NCI-H748 treated with DMSO at 0.1 percent for 48 hours (cell line): ENCODE data around the gene ERP44.

Experiments
- DNase-seq: peaks from one replicate; lab custom pipeline; 2025; lab: John Stamatoyannopoulos, UW

ERP44 gene

GRCh38 chr9:99936947-99937587 is 161.7 kb downstream of the ERP44 start:
- DNase-seq: no peak

- DNase-seq: no peak
Observed at GRCh38 chr9:99931155-99931840, 167.5 kb downstream of the ERP44 start.

DNA sequence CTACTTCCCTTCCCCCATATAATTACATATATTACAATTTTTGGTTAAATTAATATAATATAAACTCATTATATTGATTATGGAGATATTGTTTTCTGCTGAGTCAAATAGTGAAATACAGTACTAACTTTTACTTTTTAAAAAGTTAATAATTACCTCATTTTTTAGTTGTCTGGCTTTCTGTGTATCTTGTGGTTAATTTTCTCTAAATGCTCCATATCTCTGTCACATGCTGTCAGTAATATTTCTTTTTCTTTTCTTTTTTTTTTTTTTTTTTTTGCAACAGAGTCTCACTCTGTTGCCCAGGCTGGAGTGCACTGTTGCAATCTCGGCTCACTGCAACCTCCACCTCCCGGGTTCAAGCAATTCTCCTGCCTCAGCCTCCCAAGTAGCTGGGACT is 169.1 kb downstream of the ERP44 start:
- DNase-seq: no peak
